ENCODE results near the gene CD81. TPM values are rescaled to one million over a fixed set of nuclear protein-coding genes. Genes with fewer than 3 reads are reported as not detected.

Gene CD81
- total RNA-seq, 1 donor from 2014 or later: 347 TPM

DNA sequence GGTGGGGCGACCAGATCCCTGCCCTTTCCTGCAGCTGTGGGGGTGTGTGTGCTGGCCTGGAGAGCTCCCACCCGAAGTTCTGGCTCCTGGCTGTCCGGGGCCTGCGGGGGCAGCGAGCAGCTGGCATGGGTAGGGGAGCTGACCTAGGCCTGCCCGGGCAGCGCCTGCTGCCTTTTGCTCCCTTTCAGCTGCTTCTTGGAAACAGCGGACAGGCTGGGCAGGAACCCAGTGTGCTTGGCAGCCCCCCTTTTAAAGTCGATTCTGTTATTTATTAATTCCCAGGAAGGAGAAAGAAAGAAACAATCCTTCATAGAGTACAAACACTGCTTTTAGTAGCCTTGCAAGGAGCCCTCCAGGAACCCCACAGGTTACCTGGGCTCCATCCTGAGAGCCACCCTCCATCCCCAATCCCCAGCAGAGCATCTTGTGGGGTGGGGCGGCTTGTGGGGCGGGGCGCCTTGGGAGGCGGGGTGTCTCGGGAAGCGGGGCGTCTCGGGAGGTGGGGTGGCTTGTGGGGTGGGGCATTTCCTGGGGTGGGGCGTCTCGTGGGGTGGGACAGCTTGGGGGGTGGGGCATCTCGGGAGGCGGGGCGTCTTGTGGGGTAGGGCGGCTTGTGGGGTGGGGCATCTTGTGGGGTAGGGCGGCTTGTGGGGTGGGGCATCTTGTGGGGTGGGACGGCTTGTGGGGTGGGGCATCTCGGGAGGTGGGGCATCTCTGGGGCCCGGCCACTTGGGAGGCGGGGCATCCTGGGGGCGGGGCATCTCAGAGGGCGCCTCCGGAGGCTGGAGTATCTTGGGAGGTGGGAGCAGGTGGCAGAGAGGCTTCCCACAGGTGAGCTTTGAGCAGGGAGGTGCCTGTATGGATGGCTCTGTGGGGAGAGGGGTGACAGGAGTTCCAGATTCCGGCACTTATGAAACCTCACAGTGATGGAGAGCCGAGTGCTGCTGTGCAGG, 7.0 kb downstream of the CD81 start:
- no peak for DNase-seq
- Mint-ChIP-seq H3K27me3 (ENCODE audit: unreplicated experiment) (peaks cover 7% of the 10 kb centered on the region), H3K9me3 (ENCODE audit: unreplicated experiment) (peaks cover 3% of the 10 kb centered on the region)

DNA sequence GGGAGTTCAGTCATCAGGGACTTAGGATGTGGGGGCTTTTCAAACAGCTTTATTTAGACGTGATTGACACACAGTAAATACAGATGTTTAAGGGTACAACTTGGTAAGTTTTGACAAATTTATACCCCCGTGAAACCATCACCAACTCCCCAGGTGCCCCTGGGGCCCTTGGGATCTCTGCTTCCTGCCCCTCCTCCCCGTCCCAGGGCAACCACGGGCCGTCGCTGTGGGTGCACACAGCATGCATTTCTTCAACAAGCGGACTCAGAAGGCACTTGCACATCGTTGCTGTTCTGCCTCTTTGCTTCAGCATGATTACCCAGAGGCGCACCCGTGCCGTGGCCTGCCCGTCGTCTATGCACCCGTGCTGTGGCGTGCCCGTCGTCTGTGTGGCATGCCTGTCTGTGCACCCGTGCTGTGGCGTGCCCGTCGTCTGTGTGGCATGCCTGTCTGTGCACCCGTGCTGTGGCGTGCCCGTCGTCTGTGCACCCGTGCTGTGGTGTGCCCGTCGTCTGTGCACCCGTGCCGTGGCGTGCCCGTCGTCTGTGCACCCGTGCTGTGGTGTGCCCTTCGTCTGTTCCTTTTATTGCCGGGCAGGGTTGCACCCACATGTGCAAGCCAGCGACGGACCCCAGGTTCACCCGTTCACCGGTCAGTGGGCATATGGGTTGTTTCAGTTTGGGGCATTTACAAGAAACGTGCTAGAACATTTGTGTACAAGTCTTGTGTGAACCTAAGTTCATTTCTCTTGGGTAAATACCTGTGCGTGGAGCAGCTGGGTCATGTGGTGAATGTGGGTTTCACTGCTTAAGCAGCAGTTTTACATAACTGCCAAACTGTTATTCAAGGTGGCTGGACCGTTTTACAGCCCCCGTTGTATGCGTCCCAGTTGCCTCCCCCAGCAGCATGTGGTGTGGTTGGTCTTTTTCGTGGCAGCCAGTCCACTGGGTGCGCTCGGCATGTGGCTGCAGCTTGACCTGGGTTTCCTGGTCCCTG, 8.3 kb downstream of the CD81 start:
- no peak for DNase-seq
- peaks cover 6% of the 10 kb centered on the region for H3K9me3 Mint-ChIP-seq (ENCODE audit: unreplicated experiment)
- no peak overlapping the region for H3K4me3 Mint-ChIP-seq (ENCODE audit: unreplicated experiment)
- H3K27me3 Mint-ChIP-seq (ENCODE audit: unreplicated experiment): peaks cover 12% of the 10 kb centered on the region
- peaks cover 25% of the 10 kb centered on the region for H3K4me1 Mint-ChIP-seq (ENCODE audit: low read depth, unreplicated experiment)
- H3K27ac Mint-ChIP-seq (ENCODE audit: unreplicated experiment): no peak overlapping the region
- TF ChIP-seq, protein P1, sequence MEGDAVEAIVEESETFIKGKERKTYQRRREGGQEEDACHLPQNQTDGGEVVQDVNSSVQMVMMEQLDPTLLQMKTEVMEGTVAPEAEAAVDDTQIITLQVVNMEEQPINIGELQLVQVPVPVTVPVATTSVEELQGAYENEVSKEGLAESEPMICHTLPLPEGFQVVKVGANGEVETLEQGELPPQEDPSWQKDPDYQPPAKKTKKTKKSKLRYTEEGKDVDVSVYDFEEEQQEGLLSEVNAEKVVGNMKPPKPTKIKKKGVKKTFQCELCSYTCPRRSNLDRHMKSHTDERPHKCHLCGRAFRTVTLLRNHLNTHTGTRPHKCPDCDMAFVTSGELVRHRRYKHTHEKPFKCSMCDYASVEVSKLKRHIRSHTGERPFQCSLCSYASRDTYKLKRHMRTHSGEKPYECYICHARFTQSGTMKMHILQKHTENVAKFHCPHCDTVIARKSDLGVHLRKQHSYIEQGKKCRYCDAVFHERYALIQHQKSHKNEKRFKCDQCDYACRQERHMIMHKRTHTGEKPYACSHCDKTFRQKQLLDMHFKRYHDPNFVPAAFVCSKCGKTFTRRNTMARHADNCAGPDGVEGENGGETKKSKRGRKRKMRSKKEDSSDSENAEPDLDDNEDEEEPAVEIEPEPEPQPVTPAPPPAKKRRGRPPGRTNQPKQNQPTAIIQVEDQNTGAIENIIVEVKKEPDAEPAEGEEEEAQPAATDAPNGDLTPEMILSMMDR (IDR thresholded peaks at IDR 0.05; ENCODE audit: partially characterized antibody, unreplicated experiment): no peak
- H3K36me3 Mint-ChIP-seq (ENCODE audit: unreplicated experiment): no peaks in the 10 kb centered on the region

More for the DNA sequence above, 7.0 kb downstream of the CD81 start:
- TF ChIP-seq, protein P1 (IDR thresholded peaks at IDR 0.05; ENCODE audit: partially characterized antibody, unreplicated experiment): no peak
- peaks cover 15% of the 10 kb centered on the region for H3K4me1 Mint-ChIP-seq (ENCODE audit: low read depth, unreplicated experiment)
- no peak overlapping the region for H3K4me3 Mint-ChIP-seq (ENCODE audit: unreplicated experiment)
- H3K27ac Mint-ChIP-seq (ENCODE audit: unreplicated experiment): no peak overlapping the region
- no peaks in the 10 kb centered on the region for H3K36me3 Mint-ChIP-seq (ENCODE audit: unreplicated experiment)

DNA sequence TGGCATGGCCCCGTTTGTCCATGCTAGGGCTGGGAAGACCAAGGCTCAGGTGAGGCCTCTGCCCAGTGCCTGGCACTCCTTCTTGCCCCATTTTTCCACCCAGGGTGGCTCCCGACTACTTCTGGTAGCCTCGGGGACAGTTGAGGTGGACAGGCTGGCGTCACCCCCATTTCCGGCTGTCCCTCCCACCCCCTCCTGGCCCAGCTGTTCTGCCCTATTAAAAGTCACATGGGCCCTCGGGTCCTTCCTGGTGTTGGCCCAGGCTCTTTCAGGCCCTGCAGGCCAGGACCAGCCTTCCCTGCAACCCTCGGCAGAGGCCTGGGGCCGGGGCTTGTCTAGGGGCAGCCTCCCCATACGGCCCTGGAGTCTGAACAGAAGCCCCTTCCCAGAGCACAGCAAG, 9.5 kb downstream of the CD81 start:
- Mint-ChIP-seq H3K9me3 (ENCODE audit: unreplicated experiment) (peaks cover 4% of the 10 kb centered on the region), H3K4me1 (ENCODE audit: low read depth, unreplicated experiment) (peaks cover 27% of the 10 kb centered on the region), H3K36me3 (ENCODE audit: unreplicated experiment) (no peaks in the 10 kb centered on the region), H3K27ac (ENCODE audit: unreplicated experiment) (no peak overlapping the region), H3K27me3 (ENCODE audit: unreplicated experiment) (peaks cover 11% of the 10 kb centered on the region), H3K4me3 (ENCODE audit: unreplicated experiment) (no peak overlapping the region)
- no peak for DNase-seq
- TF ChIP-seq, protein P1 (IDR thresholded peaks at IDR 0.05; ENCODE audit: partially characterized antibody, unreplicated experiment): no peak

DNA sequence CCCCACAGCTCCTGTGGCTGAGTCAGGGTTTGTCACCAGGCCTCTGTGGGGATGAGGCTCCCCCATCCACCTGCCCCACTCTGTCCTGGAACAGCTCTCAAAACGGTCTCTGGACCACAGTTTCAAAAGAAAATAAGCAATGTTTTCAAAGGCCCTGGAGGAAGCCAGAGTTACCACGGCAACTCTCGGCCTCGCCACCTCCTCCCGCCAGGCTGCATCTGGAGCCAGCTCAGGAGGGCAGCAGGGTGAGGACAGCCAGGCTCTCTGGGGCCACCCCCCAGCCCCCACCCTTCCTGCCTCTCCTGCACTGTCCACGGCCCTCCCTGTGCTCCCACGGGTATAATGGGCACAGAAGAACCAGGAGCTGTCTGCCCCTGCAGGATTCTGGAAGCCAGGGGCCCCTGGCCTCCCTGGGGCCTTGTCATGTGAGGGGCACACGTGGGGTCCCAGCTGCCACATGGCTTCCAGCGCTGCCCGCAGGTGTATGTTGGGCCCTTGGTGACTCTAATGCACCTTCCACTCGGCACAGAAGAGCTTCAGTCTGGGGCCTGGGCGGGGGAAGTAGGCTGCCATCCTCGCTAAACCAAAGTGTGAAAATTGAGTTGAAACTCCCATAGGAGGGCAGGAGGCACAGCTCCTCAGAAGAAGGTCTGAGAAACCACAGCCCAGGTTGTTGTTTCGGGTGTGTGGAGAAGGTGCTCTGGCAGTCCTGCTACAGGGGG, 10.3 kb downstream of the CD81 start:
- Mint-ChIP-seq H3K36me3 (ENCODE audit: unreplicated experiment) (no peaks in the 10 kb centered on the region), H3K27me3 (ENCODE audit: unreplicated experiment) (peaks cover 11% of the 10 kb centered on the region), H3K27ac (ENCODE audit: unreplicated experiment) (no peak overlapping the region), H3K4me1 (ENCODE audit: low read depth, unreplicated experiment) (peaks cover 27% of the 10 kb centered on the region), H3K9me3 (ENCODE audit: unreplicated experiment) (peaks cover 4% of the 10 kb centered on the region), H3K4me3 (ENCODE audit: unreplicated experiment) (no peak overlapping the region)
- TF ChIP-seq, protein P1 (IDR thresholded peaks at IDR 0.05; ENCODE audit: partially characterized antibody, unreplicated experiment): no peak
- no peak for DNase-seq

All from glutamatergic neuron (in vitro differentiated cells).